GM18511 (cell line): ENCODE results near the gene DAO.
A peak's percentile ranks its signal among the peaks of the same experiment; 100 is the strongest.
"Not testable (repeated sequence)": the region's sequence is repeated elsewhere in the genome, so short reads cannot be mapped to it uniquely, and the experiment has no call there.

ENCODE experiments used
- ATAC-seq: cut with Tn5 transposase; IDR thresholded peaks from one replicate; pipeline ENCODE4 v1.9.1; 2021; ENCODE audit warnings: mild to moderate bottlenecking, moderate library complexity; ENCODE audit not compliant: unreplicated experiment

Gene DAO

GRCh38 chr12:108849660-108850059 lies 30.2 kb upstream of the DAO start:
- ATAC-seq = no peak

GRCh38 chr12:108850854-108851573 lies 28.9 kb upstream of the DAO start:
- peak; percentile 62 for ATAC-seq

- no peak for ATAC-seq
These were observed 27.1 kb upstream of the DAO start for GRCh38 chr12:108852674-108853309.

GRCh38 chr12:108853426-108853825 lies 26.5 kb upstream of the DAO start:
- ATAC-seq = no peak

- ATAC-seq = no peak
These were observed 25.9 kb upstream of the DAO start for GRCh38 chr12:108853981-108854446.

- ATAC-seq = no peak
These were observed 25.2 kb upstream of the DAO start for GRCh38 chr12:108854451-108855283.

GRCh38 chr12:108855284-108856169 lies 24.4 kb upstream of the DAO start:
- no peak for ATAC-seq

GRCh38 chr12:108856170-108856427 lies 23.8 kb upstream of the DAO start:
- no peak for ATAC-seq

GRCh38 chr12:108856428-108857157 lies 23.3 kb upstream of the DAO start:
- ATAC-seq = peak; percentile 40

- no peak for ATAC-seq
These were observed 22.8 kb upstream of the DAO start for GRCh38 chr12:108857158-108857407.

GRCh38 chr12:108858311-108859074 lies 21.4 kb upstream of the DAO start:
- ATAC-seq = no peak

GRCh38 chr12:108859141-108859922 lies 20.6 kb upstream of the DAO start:
- not testable (repeated sequence) for ATAC-seq

GRCh38 chr12:108859923-108860291 lies 20.0 kb upstream of the DAO start:
- ATAC-seq = no peak

- ATAC-seq = no peak
These were observed 19.4 kb upstream of the DAO start for GRCh38 chr12:108860443-108860842.

- peak; percentile 32 for ATAC-seq
These were observed 17.9 kb upstream of the DAO start for GRCh38 chr12:108861878-108862587.

- no peak for ATAC-seq
These were observed 17.3 kb upstream of the DAO start for GRCh38 chr12:108862588-108862959.

- ATAC-seq = no peak
These were observed 14.7 kb upstream of the DAO start for GRCh38 chr12:108865169-108865568.

GRCh38 chr12:108866083-108866482 lies 13.8 kb upstream of the DAO start:
- ATAC-seq = not testable (repeated sequence)
